BJ (cell line): ENCODE data around the gene CASP7. TPM values are rescaled to one million over a fixed set of nuclear protein-coding genes. Genes with fewer than 3 reads are reported as not detected.

ENCODE experiments used
- CTCF ChIA-PET: fragments of 350-600 bp; formaldehyde crosslinking; extraction: SDS; loops from one replicate; lab custom pipeline; 2021; ENCODE audit warnings: antibody characterized with exemption, inconsistent platforms; lab: Yijun Ruan, JAX
- POLR2A ChIA-PET: fragments of 300-600 bp; sonication (Branson Sonifier 250); formaldehyde crosslinking; extraction: SDS; loops from one replicate; lab custom pipeline; 2021; ENCODE audit warnings: antibody characterized with exemption; lab: Charles Lee
- DNase-seq: peaks from one replicate; pipeline ENCODE4 v3.0.0-alpha.2; 2011; ENCODE audit warnings: low read depth
- H3K27me3 ChIP-seq: 2 replicates; pipeline ENCODE4 v1.6.0; 2011; ENCODE audit warnings: low read length; ENCODE audit not compliant: control insufficient read depth, insufficient read depth
- H3K36me3 ChIP-seq: 2 replicates; pipeline ENCODE4 v1.5.1; 2011; ENCODE audit warnings: low read length; ENCODE audit not compliant: control insufficient read depth, insufficient read depth
- H3K4me3 ChIP-seq: 2 replicates; pipeline ENCODE4 v1.5.1; 2011; ENCODE audit warnings: low read depth, mild to moderate bottlenecking, control low read depth, low read length
- CTCF ChIP-seq: IDR thresholded peaks from 2 replicates; pipeline ENCODE4 v1.5.1; 2011; ENCODE audit warnings: low read depth, mild to moderate bottlenecking, control low read depth, inconsistent platforms, low read length, moderate library complexity; ENCODE audit not compliant: insufficient read depth
- polyA plus RNA-seq: library from polyadenylated mRNA; depleted of rRNA; stranded (reverse); fragments of >200 nt; gene quantifications from 2 replicates; pipeline ENCODE4 v1.2.3, GENCODE V29; 2011

The CASP7 gene
- polyA plus RNA-seq, 1 experiment: 22.9 TPM

DNA sequence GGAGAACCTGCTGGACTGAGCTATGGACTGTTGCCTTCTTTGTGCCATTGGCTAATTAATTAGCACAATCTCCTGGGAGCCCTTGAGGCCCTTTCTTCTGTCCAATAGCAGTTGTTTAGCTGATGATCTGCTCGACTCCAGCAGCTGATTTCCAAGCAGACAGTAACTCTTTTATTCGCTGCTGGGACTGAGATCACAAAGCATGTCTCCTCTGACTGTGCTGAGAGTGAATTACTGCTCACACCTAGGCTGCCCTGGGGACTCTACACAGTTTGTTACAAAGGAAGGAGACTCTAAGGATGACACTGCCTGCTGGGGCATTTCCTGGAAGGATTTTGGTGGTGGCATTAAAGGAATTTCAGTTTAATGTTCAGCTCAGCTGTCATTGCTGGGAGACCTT is 31.4 kb downstream of the CASP7 start:
- CTCF ChIA-PET: interaction anchor here (0.7 kb wide), 1 partner anchor 393 kb away, joined by 3 read pairs; no protein-coding TSS in a partner anchor

DNA sequence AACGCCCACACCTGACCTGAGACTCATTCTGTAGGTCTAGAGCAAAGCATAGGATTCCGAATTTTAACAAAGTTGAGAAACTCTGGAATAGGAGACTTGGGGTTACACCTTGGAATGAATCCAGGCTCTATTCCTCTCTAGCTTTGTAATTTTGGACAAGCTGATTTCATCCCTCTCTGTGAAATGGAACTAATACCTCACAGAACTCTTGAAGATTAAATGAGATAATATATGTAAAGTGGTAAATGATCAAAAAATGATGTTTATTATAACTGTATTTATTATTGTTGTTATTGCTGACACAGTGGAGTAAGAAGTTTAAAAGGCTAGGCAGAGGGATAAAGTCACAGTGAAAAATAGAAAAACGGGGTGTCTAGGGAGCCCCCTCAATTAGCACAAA is 32.3 kb downstream of the CASP7 start:
- CTCF ChIA-PET: no interaction called here
- Histone ChIP-seq H3K4me3 (no peak overlapping the region), H3K27me3 (no peaks in the 10 kb centered on the region), H3K36me3 (peaks cover 2% of the 10 kb centered on the region)
- no peak for DNase-seq
- POLR2A ChIA-PET: no interaction called here
- TF ChIP-seq CTCF: no peak

More for the DNA sequence above, 31.4 kb downstream of the CASP7 start:
- no peak for TF ChIP-seq CTCF
- Histone ChIP-seq H3K4me3 (no peak overlapping the region), H3K36me3 (peaks cover 2% of the 10 kb centered on the region), H3K27me3 (no peaks in the 10 kb centered on the region)
- POLR2A ChIA-PET: no interaction called here
- no peak for DNase-seq

- Histone ChIP-seq H3K36me3 (peaks cover 2% of the 10 kb centered on the region), H3K4me3 (no peak overlapping the region), H3K27me3 (no peaks in the 10 kb centered on the region)
- POLR2A ChIA-PET: no interaction called here
- DNase-seq: no peak
- TF ChIP-seq CTCF: no peak
- CTCF ChIA-PET: interaction anchor here (1.6 to 1.8 kb wide), 2 partner anchors 8 to 390 kb away, joined by 3 to 8 read pairs; no protein-coding TSS in a partner anchor
Observed at GRCh38 chr10:113712755-113713639, 33.3 kb downstream of the CASP7 start.

DNA sequence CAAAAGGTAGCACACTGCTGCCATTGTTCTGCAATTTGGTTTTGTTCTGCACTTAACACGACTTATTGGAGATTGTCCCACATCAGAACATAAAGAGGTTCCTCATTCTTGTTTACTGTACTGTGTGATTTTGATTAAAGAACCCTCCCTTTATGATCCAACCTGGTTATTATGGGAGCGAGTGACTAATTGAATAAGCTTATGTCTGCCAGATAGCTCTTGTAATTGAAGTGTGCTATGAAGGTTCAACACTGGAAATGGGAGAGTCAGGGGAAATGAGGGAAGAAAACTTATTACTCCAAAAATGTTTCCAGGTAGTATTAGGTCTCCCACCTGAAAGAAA is 33.9 kb downstream of the CASP7 start:
- no peak for DNase-seq
- peaks cover 2% of the 10 kb centered on the region for H3K36me3 ChIP-seq
- no peak for TF ChIP-seq CTCF
- POLR2A ChIA-PET: no interaction called here
- CTCF ChIA-PET: interaction anchor here (1.6 to 1.8 kb wide), 2 partner anchors 9 to 390 kb away, joined by 3 to 8 read pairs; no protein-coding TSS in a partner anchor
- H3K27me3 ChIP-seq: no peaks in the 10 kb centered on the region
- H3K4me3 ChIP-seq: no peak overlapping the region

DNA sequence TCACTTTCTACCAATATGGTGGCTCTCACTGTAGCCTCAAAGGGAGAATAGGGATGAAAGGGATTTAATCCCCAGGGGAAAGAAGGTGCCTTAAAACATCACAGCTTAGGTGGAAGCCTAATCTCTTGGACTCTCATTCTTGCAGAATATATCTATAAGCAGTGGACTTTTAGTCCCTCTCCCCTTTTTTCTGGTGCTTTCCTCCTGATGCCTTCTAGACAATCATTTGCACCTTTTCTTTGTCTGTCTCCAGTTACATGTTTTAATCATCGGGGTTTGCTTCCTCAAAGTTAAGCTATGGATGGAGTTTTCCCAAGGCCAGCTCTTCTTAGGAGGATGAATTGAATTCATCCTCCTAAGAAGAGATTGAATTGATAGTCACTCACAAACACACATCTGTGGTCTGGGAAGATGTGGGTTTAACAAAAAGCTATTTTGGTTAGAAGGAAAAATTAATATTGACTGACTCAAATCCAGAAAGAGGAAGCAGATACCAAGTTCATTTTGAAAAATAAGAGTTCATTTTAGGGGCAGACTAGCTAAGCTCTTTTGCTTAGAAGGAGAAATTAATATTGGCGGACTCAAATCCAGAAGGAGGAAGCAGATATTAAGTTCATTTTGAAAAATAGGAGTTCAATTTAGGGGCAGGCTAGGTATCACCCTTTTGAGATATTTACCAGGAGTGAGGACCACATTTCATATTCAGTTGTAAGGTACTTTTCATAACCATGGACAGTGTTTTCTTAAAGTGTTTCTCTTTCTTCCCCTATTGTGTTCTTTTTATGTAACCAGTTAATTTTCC is 36.6 kb downstream of the CASP7 start:
- H3K4me3 ChIP-seq: no peak overlapping the region
- H3K36me3 ChIP-seq: peaks cover 5% of the 10 kb centered on the region
- DNase-seq: no peak
- no peak for TF ChIP-seq CTCF
- ChIA-PET CTCF (interaction anchor here (0.5 to 1.1 kb wide), 5 partner anchors 10 to 82 kb away, joined by 3 to 5 read pairs (median 3); no protein-coding TSS in a partner anchor), POLR2A (no interaction called here)
- no peaks in the 10 kb centered on the region for H3K27me3 ChIP-seq
